CD4-positive, alpha-beta T cell treated with Interleukin-4 for 1 hour (primary cell): ENCODE data around the gene RAB3A.
A peak's percentile ranks its signal among the peaks of the same experiment; 100 is the strongest.

Experiments
- DNase-seq, 2 donors: peaks; one replicate each; pipeline ENCODE4 v3.0.0-alpha.2; 2020 to 2022

Gene RAB3A

GRCh38 chr19:18197306-18197705 lies 6.5 kb downstream of the RAB3A start:
- no peak for DNase-seq

GRCh38 chr19:18196511-18196845 lies 7.4 kb downstream of the RAB3A start:
- DNase-seq: no peak

- peak; percentile 44 to 68 for DNase-seq
Observed at GRCh38 chr19:18194554-18195238, 9.1 kb downstream of the RAB3A start.

GRCh38 chr19:18194181-18194530 lies 9.7 kb downstream of the RAB3A start:
- DNase-seq: no peak

- no peak for DNase-seq
Observed at GRCh38 chr19:18193388-18194180, 10.3 kb downstream of the RAB3A start.

- peak; percentile 100 for DNase-seq
Observed at GRCh38 chr19:18192673-18193387, 11.0 kb downstream of the RAB3A start, which contains the start of gene MPV17L2. MPV17L2 (plus strand) TSS chr19:18193218; CDS start chr19:18193282, 64 bp downstream.

GRCh38 chr19:18191640-18192062 lies 12.2 kb downstream of the RAB3A start:
- DNase-seq: no peak

- no peak for DNase-seq
Observed at GRCh38 chr19:18190278-18190677, 13.6 kb downstream of the RAB3A start.

- no peak for DNase-seq
Observed at GRCh38 chr19:18185538-18185937, 18.3 kb downstream of the RAB3A start.

- DNase-seq: no peak
Observed at GRCh38 chr19:18183529-18183928, 20.3 kb downstream of the RAB3A start.

- no peak for DNase-seq
Observed at GRCh38 chr19:18179957-18180356, 23.9 kb downstream of the RAB3A start.

- no peak for DNase-seq
Observed at GRCh38 chr19:18176367-18177310, 27.2 kb downstream of the RAB3A start.

- DNase-seq: no peak
Observed at GRCh38 chr19:18174983-18175382, 28.9 kb downstream of the RAB3A start.

GRCh38 chr19:18173572-18174288 lies 30.1 kb downstream of the RAB3A start, which contains the start of gene IFI30:
IFI30 (plus strand) TSS chr19:18173813; CDS start chr19:18173842, 29 bp downstream.
- DNase-seq: peak; percentile 69 to 91

GRCh38 chr19:18173054-18173571 lies 30.7 kb downstream of the RAB3A start:
- peak; percentile 30 to 86 for DNase-seq

- no peak for DNase-seq
Observed at GRCh38 chr19:18172331-18173053, 31.4 kb downstream of the RAB3A start.

- peak in 1 of 2 donors; percentile 46 for DNase-seq
Observed at GRCh38 chr19:18171605-18172327, 32.1 kb downstream of the RAB3A start.

- peak in 1 of 2 donors; percentile 74 for DNase-seq
Observed at GRCh38 chr19:18170714-18171255, 33.1 kb downstream of the RAB3A start.

- no peak for DNase-seq
Observed at GRCh38 chr19:18168673-18169381, 35.0 kb downstream of the RAB3A start.
